Measurements from ENCODE around the gene SDF4. TPM values are rescaled to one million over a fixed set of nuclear protein-coding genes. Genes with fewer than 3 reads are reported as not detected.

The SDF4 gene
- total and polyA plus RNA-seq, 2 donors (not counting 1 experiment from before 2014, with no cell fraction given), result 127 to 133 TPM

- Histone ChIP-seq H3K9me3 (ENCODE audit: control insufficient read depth, insufficient read depth, low read depth, low read length) (no peaks in the 10 kb centered on the region), H3K4me3 (replicated peaks in 1 of 4; ENCODE audit: control extremely low read depth in 1 of 4, insufficient read depth in 1 of 4, low read depth in 3 of 4, low read length in 4 of 4) (no peak overlapping the region), H3K27me3 (ENCODE audit: control insufficient read depth, insufficient read depth, low read length) (no peaks in the 10 kb centered on the region), H2AFZ (ENCODE audit: low read length) (no peak overlapping the region), H3K36me3 (ENCODE audit: control insufficient read depth, insufficient read depth, low read length) (no peaks in the 10 kb centered on the region), H4K20me1 (ENCODE audit: control insufficient read depth, extremely low read depth, insufficient read depth, low read length) (no peaks in the 10 kb centered on the region), H3K9ac (ENCODE audit: insufficient read depth, low read length) (no peak overlapping the region), H3K4me1 (ENCODE audit: control insufficient read depth, extremely low read depth, insufficient read depth, low read length) (no peaks in the 10 kb centered on the region), H3K27ac (ENCODE audit: insufficient read depth, low read length) (no peak overlapping the region), H3K79me2 (ENCODE audit: control insufficient read depth, insufficient read depth, low read length) (no peaks in the 10 kb centered on the region), H3K4me2 (ENCODE audit: extremely low read depth, insufficient read depth, low read length) (no peak overlapping the region)
- peak; percentile 46 to 71 for DNase-seq (ENCODE audit: low read depth in 2 of 2)
- no peak for TF ChIP-seq CTCF (conservative IDR thresholded peaks at IDR 0.05 in 1 of 2, IDR thresholded peaks at IDR 0.05 in 1 of 2; ENCODE audit: low read depth in 1 of 2, low read length in 2 of 2)
- TF ChIP-seq EZH2 (IDR thresholded peaks at IDR 0.05; ENCODE audit: low read length, missing control alignments), result no peak
Measured at GRCh38 chr1:1187938-1188337, 43.9 kb downstream of the SDF4 start.

- no peak overlapping the region for H3K27ac ChIP-seq (ENCODE audit: insufficient read depth, low read length)
- no peaks in the 10 kb centered on the region for H3K36me3 ChIP-seq (ENCODE audit: control insufficient read depth, insufficient read depth, low read length)
- H3K4me3 ChIP-seq (replicated peaks in 1 of 4; ENCODE audit: control extremely low read depth in 1 of 4, insufficient read depth in 1 of 4, low read depth in 3 of 4, low read length in 4 of 4), result no peak overlapping the region
- H3K4me2 ChIP-seq (ENCODE audit: extremely low read depth, insufficient read depth, low read length), result no peak overlapping the region
- H3K4me1 ChIP-seq (ENCODE audit: control insufficient read depth, extremely low read depth, insufficient read depth, low read length), result no peaks in the 10 kb centered on the region
- H3K9ac ChIP-seq (ENCODE audit: insufficient read depth, low read length), result no peak overlapping the region
- H3K27me3 ChIP-seq (ENCODE audit: control insufficient read depth, insufficient read depth, low read length), result no peaks in the 10 kb centered on the region
- H2AFZ ChIP-seq (ENCODE audit: low read length), result no peak overlapping the region
- no peaks in the 10 kb centered on the region for H3K79me2 ChIP-seq (ENCODE audit: control insufficient read depth, insufficient read depth, low read length)
- no peaks in the 10 kb centered on the region for H4K20me1 ChIP-seq (ENCODE audit: control insufficient read depth, extremely low read depth, insufficient read depth, low read length)
- TF ChIP-seq CTCF (conservative IDR thresholded peaks at IDR 0.05 in 1 of 2, IDR thresholded peaks at IDR 0.05 in 1 of 2; ENCODE audit: low read depth in 1 of 2, low read length in 2 of 2) (no peak), EZH2 (IDR thresholded peaks at IDR 0.05; ENCODE audit: low read length, missing control alignments) (no peak)
- no peak for DNase-seq (ENCODE audit: low read depth in 2 of 2)
- no peaks in the 10 kb centered on the region for H3K9me3 ChIP-seq (ENCODE audit: control insufficient read depth, insufficient read depth, low read depth, low read length)
Measured at GRCh38 chr1:1185101-1185765, 46.6 kb downstream of the SDF4 start.

GRCh38 chr1:1183833-1184775 is 47.7 kb downstream of the SDF4 start:
- Histone ChIP-seq H3K36me3 (ENCODE audit: control insufficient read depth, insufficient read depth, low read length) (no peaks in the 10 kb centered on the region), H4K20me1 (ENCODE audit: control insufficient read depth, extremely low read depth, insufficient read depth, low read length) (no peaks in the 10 kb centered on the region), H3K4me1 (ENCODE audit: control insufficient read depth, extremely low read depth, insufficient read depth, low read length) (no peaks in the 10 kb centered on the region), H3K27ac (ENCODE audit: insufficient read depth, low read length) (no peak overlapping the region), H3K4me2 (ENCODE audit: extremely low read depth, insufficient read depth, low read length) (no peak overlapping the region), H3K9ac (ENCODE audit: insufficient read depth, low read length) (no peak overlapping the region), H3K79me2 (ENCODE audit: control insufficient read depth, insufficient read depth, low read length) (no peaks in the 10 kb centered on the region), H3K9me3 (ENCODE audit: control insufficient read depth, insufficient read depth, low read depth, low read length) (no peaks in the 10 kb centered on the region), H3K27me3 (ENCODE audit: control insufficient read depth, insufficient read depth, low read length) (peaks cover 3% of the 10 kb centered on the region), H3K4me3 (replicated peaks in 1 of 4; ENCODE audit: control extremely low read depth in 1 of 4, insufficient read depth in 1 of 4, low read depth in 3 of 4, low read length in 4 of 4) (no peak overlapping the region), H2AFZ (ENCODE audit: low read length) (no peak overlapping the region)
- TF ChIP-seq CTCF (conservative IDR thresholded peaks at IDR 0.05 in 1 of 2, IDR thresholded peaks at IDR 0.05 in 1 of 2; ENCODE audit: low read depth in 1 of 2, low read length in 2 of 2) (no peak), EZH2 (IDR thresholded peaks at IDR 0.05; ENCODE audit: low read length, missing control alignments) (no peak)
- DNase-seq (ENCODE audit: low read depth in 2 of 2), result no peak

All from fibroblast of lung (primary cell).